ENCODE measurements around the gene ZNF700. TPM values are rescaled to one million over a fixed set of nuclear protein-coding genes. Genes with fewer than 3 reads are reported as not detected.

The ZNF700 gene
- total and polyA plus RNA-seq, 9 of the 15 experiments (the other 6 are each of a cell fraction or from before 2014, with no cell fraction given) = 10.3 to 24.7 (median 14.1) TPM

GRCh38 chr19:11887611-11888531 lies 37.0 kb upstream of the ZNF700 start, which contains the start of gene ZNF69 (continued):
- TF ChIP-seq DDX20 (tag; IDR thresholded peaks at IDR 0.05; ENCODE audit: low read depth) = no peak
- TF ChIP-seq, protein P1, sequence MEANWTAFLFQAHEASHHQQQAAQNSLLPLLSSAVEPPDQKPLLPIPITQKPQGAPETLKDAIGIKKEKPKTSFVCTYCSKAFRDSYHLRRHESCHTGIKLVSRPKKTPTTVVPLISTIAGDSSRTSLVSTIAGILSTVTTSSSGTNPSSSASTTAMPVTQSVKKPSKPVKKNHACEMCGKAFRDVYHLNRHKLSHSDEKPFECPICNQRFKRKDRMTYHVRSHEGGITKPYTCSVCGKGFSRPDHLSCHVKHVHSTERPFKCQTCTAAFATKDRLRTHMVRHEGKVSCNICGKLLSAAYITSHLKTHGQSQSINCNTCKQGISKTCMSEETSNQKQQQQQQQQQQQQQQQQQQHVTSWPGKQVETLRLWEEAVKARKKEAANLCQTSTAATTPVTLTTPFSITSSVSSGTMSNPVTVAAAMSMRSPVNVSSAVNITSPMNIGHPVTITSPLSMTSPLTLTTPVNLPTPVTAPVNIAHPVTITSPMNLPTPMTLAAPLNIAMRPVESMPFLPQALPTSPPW (CRISPR knock-in tag; IDR thresholded peaks at IDR 0.05) = 0 out of 2 replicates have a peak, but pooled peaks have one; percentile 27
- TF ChIP-seq NRF1 (conservative IDR thresholded peaks at IDR 0.05 in 1 of 2, IDR thresholded peaks at IDR 0.05 in 1 of 2) = peak; percentile 71 to 76
- TF ChIP-seq, protein P2, sequence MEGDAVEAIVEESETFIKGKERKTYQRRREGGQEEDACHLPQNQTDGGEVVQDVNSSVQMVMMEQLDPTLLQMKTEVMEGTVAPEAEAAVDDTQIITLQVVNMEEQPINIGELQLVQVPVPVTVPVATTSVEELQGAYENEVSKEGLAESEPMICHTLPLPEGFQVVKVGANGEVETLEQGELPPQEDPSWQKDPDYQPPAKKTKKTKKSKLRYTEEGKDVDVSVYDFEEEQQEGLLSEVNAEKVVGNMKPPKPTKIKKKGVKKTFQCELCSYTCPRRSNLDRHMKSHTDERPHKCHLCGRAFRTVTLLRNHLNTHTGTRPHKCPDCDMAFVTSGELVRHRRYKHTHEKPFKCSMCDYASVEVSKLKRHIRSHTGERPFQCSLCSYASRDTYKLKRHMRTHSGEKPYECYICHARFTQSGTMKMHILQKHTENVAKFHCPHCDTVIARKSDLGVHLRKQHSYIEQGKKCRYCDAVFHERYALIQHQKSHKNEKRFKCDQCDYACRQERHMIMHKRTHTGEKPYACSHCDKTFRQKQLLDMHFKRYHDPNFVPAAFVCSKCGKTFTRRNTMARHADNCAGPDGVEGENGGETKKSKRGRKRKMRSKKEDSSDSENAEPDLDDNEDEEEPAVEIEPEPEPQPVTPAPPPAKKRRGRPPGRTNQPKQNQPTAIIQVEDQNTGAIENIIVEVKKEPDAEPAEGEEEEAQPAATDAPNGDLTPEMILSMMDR (IDR thresholded peaks at IDR 0.05 in 2 of 3, conservative IDR thresholded peaks at IDR 0.05 in 1 of 3; ENCODE audit: insufficient read depth in 2 of 3, low read depth in 1 of 3, low read length in 3 of 3) = peak in 2 of 3 experiments; percentile 42 to 48; a peak in 4 of 6 replicates
- TF ChIP-seq STAG1 (CRISPR knock-in tag; IDR thresholded peaks at IDR 0.05; ENCODE audit: borderline replicate concordance) = peak; percentile 19; the same call in 1 of the 2 replicates
- no peak for TF ChIP-seq ZNF589 (CRISPR knock-in tag; IDR thresholded peaks at IDR 0.05; ENCODE audit: low read depth)
- TF ChIP-seq SAP30 (IDR thresholded peaks at IDR 0.05; ENCODE audit: borderline replicate concordance, insufficient read depth, low read depth, low read length, poor library complexity, severe bottlenecking) = peak; percentile 47
- peak; percentile 85 for TF ChIP-seq L3MBTL2 (IDR thresholded peaks at IDR 0.05)
- TF ChIP-seq RB1 (IDR thresholded peaks at IDR 0.05; ENCODE audit: low read depth) = 0 out of 2 replicates have a peak, but pooled peaks have one; percentile 19
- TF ChIP-seq ETV1 (tag; conservative IDR thresholded peaks at IDR 0.05; ENCODE audit: low read depth) = 0 out of 2 replicates have a peak, but pooled peaks have one; percentile 35
- TF ChIP-seq HMGN3 (IDR thresholded peaks at IDR 0.05; ENCODE audit: borderline replicate concordance, extremely low read depth, insufficient read length, low read depth, low read length) = peak; percentile 39
- TF ChIP-seq FOS (IDR thresholded peaks at IDR 0.05; ENCODE audit: extremely low read depth, insufficient read length) = no peak
- 0 out of 4 replicates have a peak, but pooled peaks of 1 of the 2 experiments have one; percentile 17 for TF ChIP-seq MAZ (CRISPR knock-in tag; conservative IDR thresholded peaks at IDR 0.05 in 1 of 2, IDR thresholded peaks at IDR 0.05 in 1 of 2)
- peak; percentile 29; the same call in 1 of the 2 replicates for TF ChIP-seq ZBTB7A (IDR thresholded peaks at IDR 0.05; ENCODE audit: borderline replicate concordance, control insufficient read depth, low read depth, low read length)
- TF ChIP-seq KAT7 (CRISPR knock-in tag; IDR thresholded peaks at IDR 0.05; ENCODE audit: borderline replicate concordance) = peak; percentile 58; the same call in 1 of the 2 replicates
- TF ChIP-seq KDM4B (IDR thresholded peaks at IDR 0.05; ENCODE audit: borderline replicate concordance in 2 of 2, low read depth in 1 of 2) = peak in 1 of 2 experiments; percentile 71; a peak in 1 of 4 replicates
- 0 out of 2 replicates have a peak, but pooled peaks have one; percentile 6 for TF ChIP-seq ZKSCAN1 (IDR thresholded peaks at IDR 0.05; ENCODE audit: low read depth, low read length)
- peak; percentile 57 to 76; a peak in 1 of 4 replicates for TF ChIP-seq UBTF (IDR thresholded peaks at IDR 0.05; ENCODE audit: borderline replicate concordance in 1 of 2, low read depth in 2 of 2, low read length in 2 of 2)
- TF ChIP-seq BCOR (IDR thresholded peaks at IDR 0.05) = 0 out of 2 replicates have a peak, but pooled peaks have one; percentile 37
